CD4-positive, alpha-beta memory T cell (primary cell): ENCODE results near the gene HPGDS. TPM values are rescaled to one million over a fixed set of nuclear protein-coding genes. Genes with fewer than 3 reads are reported as not detected.
"Not testable (repeated sequence)": the region's sequence is repeated elsewhere in the genome, so short reads cannot be mapped to it uniquely, and the experiment has no call there.

ENCODE experiments used
- CTCF ChIA-PET: fragments of 350-600 bp; sonication (Branson Sonifier 250); formaldehyde crosslinking; loops from one replicate; lab custom pipeline; 2021; ENCODE audit warnings: inconsistent platforms; ENCODE audit not compliant: partially characterized antibody; lab: Charles Lee
- POLR2A ChIA-PET: fragments of 350-600 bp; sonication (Branson Sonifier 250); formaldehyde crosslinking; loops from one replicate; lab custom pipeline; 2021; ENCODE audit not compliant: partially characterized antibody; lab: Charles Lee
- DNase-seq, 5 donors: peaks; one replicate each; pipeline versions ENCODE4 v3.0.0 to v3.0.0-alpha.2; 2020 to 2022; ENCODE audit warnings: mixed read lengths in 1 of 5
- H3K27ac ChIP-seq: one replicate; pipeline ENCODE4 v1.7.0; 2013; ENCODE audit warnings: low read depth, low read length
- H3K27me3 ChIP-seq: 2 replicates; pipeline ENCODE4 v1.7.0; 2013; ENCODE audit warnings: mild to moderate bottlenecking, low read length, moderate library complexity; ENCODE audit not compliant: insufficient read depth
- H3K36me3 ChIP-seq: 2 replicates; pipeline ENCODE4 v1.7.0; 2013; ENCODE audit warnings: mild to moderate bottlenecking, low read length, moderate library complexity; ENCODE audit not compliant: insufficient read depth
- H3K4me1 ChIP-seq: 2 replicates; pipeline ENCODE4 v1.7.0; 2013; ENCODE audit warnings: mild to moderate bottlenecking, low read length, moderate library complexity; ENCODE audit not compliant: insufficient read depth
- H3K4me3 ChIP-seq, 2 donors: one replicate each; pipeline ENCODE4 v1.7.0; 2013; ENCODE audit warnings: low read length in 2 of 2, mild to moderate bottlenecking in 1 of 2
- H3K9me3 ChIP-seq, 2 donors: one replicate each; pipeline ENCODE4 v1.7.0; 2013; ENCODE audit warnings: low read length in 2 of 2, control low read depth in 1 of 2; ENCODE audit not compliant: control insufficient read depth in 1 of 2
- H3K27ac Mint-ChIP-seq, 7 donors: one replicate each; pipeline ENCODE4 v1.8.0; 2020 to 2021; ENCODE audit warnings: mixed read lengths in 7 of 7, mild to moderate bottlenecking in 6 of 7, inconsistent platforms in 3 of 7, moderate library complexity in 3 of 7
- H3K27me3 Mint-ChIP-seq, 2 donors: one replicate each; pipeline ENCODE4 v1.8.0; 2020 to 2021; ENCODE audit warnings: mixed read lengths in 2 of 2
- H3K36me3 Mint-ChIP-seq, 2 donors: one replicate each; pipeline ENCODE4 v1.8.0; 2020 to 2021; ENCODE audit warnings: mixed read lengths in 2 of 2, inconsistent platforms in 1 of 2, mild to moderate bottlenecking in 1 of 2
- H3K4me1 Mint-ChIP-seq, 4 donors: one replicate each; pipeline ENCODE4 v1.8.0; 2020 to 2021; ENCODE audit warnings: mixed read lengths in 4 of 4, mild to moderate bottlenecking in 1 of 4
- H3K4me3 Mint-ChIP-seq, 8 donors: one replicate each; pipeline ENCODE4 v1.8.0; 2020 to 2021; ENCODE audit warnings: mixed read lengths in 8 of 8, mild to moderate bottlenecking in 7 of 8, moderate library complexity in 6 of 8, inconsistent platforms in 3 of 8
- H3K9me3 Mint-ChIP-seq, 8 donors: one replicate each; pipeline ENCODE4 v1.8.0; 2020 to 2021; ENCODE audit warnings: mixed read lengths in 8 of 8, mild to moderate bottlenecking in 5 of 8, inconsistent platforms in 3 of 8, moderate library complexity in 1 of 8
- intact Hi-C: fragments of 100-400 bp; cut with micrococcal nuclease; formaldehyde crosslinking; loops from one replicate; pipeline ENCODE4 v1.15.1; 2023
- polyA plus RNA-seq, 2 donors: library from polyadenylated mRNA; unstranded; fragments of 300-500 nt; fragmentation: Illumina TruSeq; gene quantifications; one replicate each; pipeline ENCODE4 v1.2.3, GENCODE V29; 2021
- total RNA-seq, 2 experiments: library from RNA; stranded (reverse); gene quantifications; one replicate each; pipeline ENCODE4 v1.2.3, GENCODE V29; 2021

Gene HPGDS
- total and polyA plus RNA-seq, 4 experiments from 2014 or later, result 0.33 to 0.41 TPM; not detected in 2

DNA sequence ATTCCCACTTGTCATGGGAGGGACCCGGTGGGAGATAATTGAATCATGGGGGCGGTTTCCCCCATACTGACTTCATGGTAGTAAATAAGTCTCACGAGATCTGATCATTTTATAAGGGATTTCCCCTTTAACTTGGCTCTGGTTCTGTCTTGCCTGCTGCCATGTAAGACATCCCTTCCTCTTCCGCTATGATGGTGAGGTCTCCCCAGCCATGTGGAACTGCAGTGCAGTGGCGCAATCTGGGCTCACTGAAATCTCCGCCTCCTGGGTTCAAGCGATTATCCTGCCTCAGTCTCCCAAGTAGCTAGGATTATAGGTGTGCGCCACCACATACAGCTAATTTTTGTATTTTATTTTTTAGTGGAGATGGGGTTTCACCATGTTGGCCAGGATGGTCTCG is 2.9 kb downstream of the HPGDS start:
- H3K4me3 ChIP-seq, result peak overlapping the region in 1 of 2 donors; percentile 3

DNA sequence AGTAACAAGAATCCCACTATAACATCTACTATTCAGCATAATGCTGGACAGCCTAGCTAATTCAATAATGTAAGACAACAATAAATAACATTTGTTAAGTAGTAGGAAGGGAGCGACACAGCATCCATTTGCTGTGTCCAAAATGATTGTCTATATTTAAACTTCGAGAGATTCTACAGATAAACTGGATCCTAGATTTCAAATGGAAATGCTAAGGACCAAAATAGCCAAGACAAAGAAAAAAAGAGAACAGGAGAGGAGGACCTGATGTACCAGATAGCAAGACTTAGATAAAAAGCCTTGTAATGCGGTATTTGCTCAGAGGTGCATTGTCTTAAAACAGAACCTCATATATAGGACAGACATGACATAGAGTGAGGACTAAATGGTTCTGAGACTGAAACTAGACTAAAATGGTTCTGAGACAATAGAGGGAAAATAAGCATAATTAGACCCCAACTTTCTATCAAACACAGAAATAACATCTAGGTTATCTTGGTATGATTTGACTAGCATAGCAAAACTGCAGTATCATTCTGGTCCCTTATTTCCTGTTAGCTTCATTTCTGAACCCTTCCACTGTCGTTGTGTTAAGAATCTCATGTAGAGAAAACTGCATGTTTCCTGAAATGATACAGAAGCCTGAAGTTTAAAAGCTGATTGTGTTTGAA is 3.8 kb downstream of the HPGDS start:
- DNase-seq, result peak in 2 of 5 donors; percentile 0 to 11
- peak overlapping the region; percentile 89 to 95 (median 90) for H3K4me3 Mint-ChIP-seq
- H3K4me1 Mint-ChIP-seq, result peaks cover 8 to 19% (median 13%) of the 10 kb centered on the region in 4 donors
- POLR2A ChIA-PET, result interaction anchor here (0.7 to 1.5 kb wide), 2 partner anchors 22 to 131 kb away, joined by 3 read pairs; partner anchors contain the start of gene SMARCAD1
- Histone ChIP-seq H3K4me1 (peaks cover 10% of the 10 kb centered on the region), H3K9me3 (no peaks in the 10 kb centered on the region), H3K4me3 (peak overlapping the region in 1 of 2 donors; percentile 12), H3K27me3 (no peaks in the 10 kb centered on the region), H3K36me3 (no peaks in the 10 kb centered on the region), H3K27ac (peak overlapping the region; percentile 0)
- intact Hi-C loops, result no loop called here
- H3K36me3 Mint-ChIP-seq, result peaks cover 0 to 2% of the 10 kb centered on the region in 2 donors
- H3K27me3 Mint-ChIP-seq, result no peaks in the 10 kb centered on the region
- peaks cover 0 to 2% (median 0%) of the 10 kb centered on the region in 8 donors for H3K9me3 Mint-ChIP-seq
- CTCF ChIA-PET, result interaction anchor here (1.0 kb wide), 1 partner anchor 68 kb away, joined by 3 read pairs; no protein-coding TSS in a partner anchor
- H3K27ac Mint-ChIP-seq, result peak overlapping the region; percentile 38 to 92 (median 76)

More for the DNA sequence above, 2.9 kb downstream of the HPGDS start:
- Mint-ChIP-seq H3K9me3 (peaks cover 0 to 2% (median 0%) of the 10 kb centered on the region in 8 donors), H3K27ac (peak overlapping the region; percentile 70 to 94 (median 91)), H3K4me1 (peaks cover 8 to 19% (median 13%) of the 10 kb centered on the region in 4 donors), H3K4me3 (peak overlapping the region; percentile 89 to 95 (median 90)), H3K27me3 (no peaks in the 10 kb centered on the region), H3K36me3 (peaks cover 0 to 2% of the 10 kb centered on the region in 2 donors)
- no peaks in the 10 kb centered on the region for H3K36me3 ChIP-seq
- intact Hi-C loops, result no loop called here
- peak; percentile 20 to 45 (median 32) for DNase-seq
- H3K27ac ChIP-seq, result no peak overlapping the region
- H3K4me1 ChIP-seq, result peaks cover 10% of the 10 kb centered on the region
- ChIA-PET CTCF (no interaction called here), POLR2A (interaction anchor here (0.7 kb wide), 1 partner anchor 23 kb away, joined by 3 read pairs; no protein-coding TSS in a partner anchor)
- no peaks in the 10 kb centered on the region for H3K9me3 ChIP-seq
- no peaks in the 10 kb centered on the region for H3K27me3 ChIP-seq

DNA sequence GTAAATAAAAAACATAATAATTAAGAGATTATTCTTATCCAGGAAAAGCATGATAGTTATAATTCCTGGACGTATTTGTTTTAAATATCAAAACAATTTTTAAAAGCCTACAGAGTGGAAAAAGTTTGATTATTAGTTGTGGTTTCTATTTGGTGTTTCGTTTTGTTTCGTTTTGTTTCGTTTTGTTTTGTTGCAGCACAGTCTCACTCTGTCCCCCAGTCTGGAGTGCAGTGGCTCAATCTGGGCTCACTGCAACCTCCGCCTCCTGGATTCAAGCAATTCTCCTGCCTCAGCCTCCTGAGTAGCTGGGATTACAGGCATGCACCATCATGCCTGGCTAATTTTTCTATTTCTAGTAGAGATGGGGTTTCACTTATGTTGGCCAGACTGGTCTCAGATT is 5.8 kb downstream of the HPGDS start:
- H3K27me3 ChIP-seq, H3K27me3 Mint-ChIP-seq, H3K36me3 ChIP-seq, intact Hi-C loops, H3K9me3 Mint-ChIP-seq, DNase-seq, H3K4me3 ChIP-seq, POLR2A ChIA-PET, H3K27ac ChIP-seq, H3K36me3 Mint-ChIP-seq, H3K9me3 ChIP-seq: not testable (repeated sequence)
- peak overlapping the region in 1 of 7 donors; percentile 30 for H3K27ac Mint-ChIP-seq
- CTCF ChIA-PET, result interaction anchor here (0.6 to 0.7 kb wide), 2 partner anchors 58 to 667 kb away, joined by 3 read pairs; no protein-coding TSS in a partner anchor
- peak overlapping the region in 6 of 8 donors; percentile 20 to 78 (median 54) for H3K4me3 Mint-ChIP-seq
- peaks cover 10% of the 10 kb centered on the region for H3K4me1 ChIP-seq
- H3K4me1 Mint-ChIP-seq, result peaks cover 5 to 16% (median 12%) of the 10 kb centered on the region in 4 donors

GRCh38 chr4:94336303-94336702 is 6.3 kb downstream of the HPGDS start:
- intact Hi-C loops, result no loop called here
- Histone ChIP-seq H3K4me3 (no peak overlapping the region), H3K4me1 (peaks cover 10% of the 10 kb centered on the region), H3K27ac (no peak overlapping the region), H3K36me3 (no peaks in the 10 kb centered on the region), H3K9me3 (no peaks in the 10 kb centered on the region), H3K27me3 (no peaks in the 10 kb centered on the region)
- DNase-seq, result no peak
- Mint-ChIP-seq H3K4me3 (peak overlapping the region in 6 of 8 donors; percentile 8 to 65 (median 34)), H3K36me3 (peaks cover 0 to 2% of the 10 kb centered on the region in 2 donors), H3K9me3 (peaks cover 0 to 2% (median 0%) of the 10 kb centered on the region in 8 donors), H3K27me3 (no peaks in the 10 kb centered on the region), H3K27ac (no peak overlapping the region), H3K4me1 (peaks cover 5 to 16% (median 12%) of the 10 kb centered on the region in 4 donors)
- CTCF ChIA-PET, result interaction anchor here (0.6 to 0.7 kb wide), 2 partner anchors 59 to 96 kb away, joined by 3 to 4 read pairs; no protein-coding TSS in a partner anchor
- POLR2A ChIA-PET, result no interaction called here

DNA sequence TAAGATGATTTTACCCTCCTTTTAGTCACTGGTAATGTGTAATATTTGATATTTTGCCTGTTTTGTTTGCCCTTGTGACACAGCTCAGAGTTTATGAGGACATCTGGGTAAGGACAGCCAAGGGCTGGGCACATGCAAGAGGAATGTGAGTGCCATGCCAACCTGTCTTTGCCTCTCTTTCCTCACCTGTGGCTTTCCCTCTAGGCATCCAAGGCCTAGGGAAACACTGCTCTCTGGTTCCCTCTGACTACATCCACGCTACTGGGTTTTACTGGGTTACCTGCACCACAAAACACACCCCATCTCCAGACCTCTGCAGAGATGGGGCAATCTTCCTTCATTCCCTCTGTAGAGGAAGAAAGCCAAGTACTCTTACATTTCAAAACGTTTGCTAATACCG is 7.7 kb downstream of the HPGDS start:
- Histone ChIP-seq H3K27ac (no peak overlapping the region), H3K4me3 (no peak overlapping the region), H3K9me3 (no peaks in the 10 kb centered on the region), H3K27me3 (no peaks in the 10 kb centered on the region), H3K36me3 (no peaks in the 10 kb centered on the region), H3K4me1 (peaks cover 10% of the 10 kb centered on the region)
- Mint-ChIP-seq H3K27ac (peak overlapping the region in 2 of 7 donors; percentile 18 to 37), H3K9me3 (peaks cover 0 to 2% (median 0%) of the 10 kb centered on the region in 8 donors), H3K36me3 (peaks cover 0 to 2% of the 10 kb centered on the region in 2 donors), H3K27me3 (peaks cover 0 to under 1% of the 10 kb centered on the region in 2 donors), H3K4me1 (peaks cover 5 to 16% (median 12%) of the 10 kb centered on the region in 4 donors), H3K4me3 (no peak overlapping the region)
- DNase-seq, result no peak
- POLR2A ChIA-PET, result no interaction called here
- CTCF ChIA-PET, result no interaction called here
- intact Hi-C loops, result no loop called here

DNA sequence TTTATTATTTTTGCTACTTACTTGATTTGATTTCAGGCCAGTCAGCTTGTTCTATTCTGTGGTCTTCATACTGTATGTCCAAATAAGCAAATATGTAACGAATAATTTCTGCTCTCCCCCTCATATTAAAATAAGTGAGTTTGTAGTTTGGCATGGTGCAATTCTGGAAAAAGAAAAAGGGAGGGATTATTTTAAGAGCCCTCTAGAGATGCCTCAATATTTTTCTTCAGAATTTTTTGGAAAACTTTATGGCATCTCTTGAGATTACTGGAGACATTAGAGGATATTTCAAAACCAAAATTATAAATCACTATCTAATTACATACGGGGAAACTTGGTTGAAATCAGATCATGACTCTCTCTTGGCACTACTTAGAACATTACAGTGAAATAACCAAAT is 8.2 kb downstream of the HPGDS start:
- CTCF ChIA-PET, result no interaction called here
- no peaks in the 10 kb centered on the region for H3K36me3 ChIP-seq
- H3K9me3 ChIP-seq, result no peaks in the 10 kb centered on the region
- no peaks in the 10 kb centered on the region for H3K36me3 Mint-ChIP-seq
- H3K4me1 Mint-ChIP-seq, result peaks cover 4 to 15% (median 10%) of the 10 kb centered on the region in 4 donors
- peaks cover 10% of the 10 kb centered on the region for H3K4me1 ChIP-seq
- no peak overlapping the region for H3K27ac ChIP-seq
- POLR2A ChIA-PET, result no interaction called here
- H3K27ac Mint-ChIP-seq, result no peak overlapping the region
- H3K9me3 Mint-ChIP-seq, result peaks cover 0 to 2% (median 0%) of the 10 kb centered on the region in 8 donors
- H3K27me3 ChIP-seq, result no peaks in the 10 kb centered on the region
- intact Hi-C loops, result no loop called here
- no peak overlapping the region for H3K4me3 Mint-ChIP-seq
- H3K27me3 Mint-ChIP-seq, result peaks cover 0 to 4% of the 10 kb centered on the region in 2 donors
- DNase-seq, result no peak
- H3K4me3 ChIP-seq, result no peak overlapping the region

DNA sequence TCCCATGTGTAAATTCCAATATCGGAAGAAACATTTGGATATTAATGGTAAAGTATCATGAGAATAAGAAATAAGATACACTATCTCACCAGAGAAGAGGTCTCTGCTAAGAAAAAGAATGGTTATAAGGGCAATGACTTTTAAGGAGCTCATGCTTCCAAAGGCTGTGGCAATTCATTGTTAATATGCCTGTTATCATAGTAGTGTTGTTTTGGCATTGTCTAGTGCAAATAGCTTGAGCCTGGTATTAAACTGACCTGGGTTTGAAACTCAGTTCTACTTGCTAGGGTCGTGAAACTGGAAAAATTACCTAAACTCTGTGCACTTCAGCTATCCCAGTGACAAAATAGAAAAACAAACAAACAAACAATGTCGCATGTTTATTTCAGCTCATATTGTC is 8.8 kb downstream of the HPGDS start:
- POLR2A ChIA-PET, result no interaction called here
- H3K4me1 ChIP-seq, result peaks cover 7% of the 10 kb centered on the region
- no peaks in the 10 kb centered on the region for H3K36me3 Mint-ChIP-seq
- intact Hi-C loops, result no loop called here
- no peak for DNase-seq
- H3K27me3 Mint-ChIP-seq, result peaks cover 0 to 4% of the 10 kb centered on the region in 2 donors
- H3K4me1 Mint-ChIP-seq, result peaks cover 3 to 10% (median 5%) of the 10 kb centered on the region in 4 donors
- no peak overlapping the region for H3K27ac ChIP-seq
- H3K36me3 ChIP-seq, result no peaks in the 10 kb centered on the region
- H3K4me3 Mint-ChIP-seq, result no peak overlapping the region
- H3K9me3 Mint-ChIP-seq, result peaks cover 0 to 2% (median 0%) of the 10 kb centered on the region in 8 donors
- CTCF ChIA-PET, result no interaction called here
- no peak overlapping the region for H3K27ac Mint-ChIP-seq
- no peak overlapping the region for H3K4me3 ChIP-seq
- H3K9me3 ChIP-seq, result no peaks in the 10 kb centered on the region
- no peaks in the 10 kb centered on the region for H3K27me3 ChIP-seq
